Central memory CD4-positive, alpha-beta T cell (primary cell): Measurements from ENCODE around the gene STAG1.
"Not testable (repeated sequence)": the region's sequence is repeated elsewhere in the genome, so short reads cannot be mapped to it uniquely, and the experiment has no call there.

ENCODE experiments used
- DNase-seq: peaks from one replicate; pipeline ENCODE4 v3.0.0; 2022

Gene STAG1

GRCh38 chr3:136577791-136578190, 174.4 kb downstream of the STAG1 start:
- no peak for DNase-seq

- no peak for DNase-seq
These were observed 175.7 kb downstream of the STAG1 start for GRCh38 chr3:136576279-136577009.

GRCh38 chr3:136567599-136568188, 184.5 kb downstream of the STAG1 start:
- DNase-seq = no peak

- not testable (repeated sequence) for DNase-seq
These were observed 187.2 kb downstream of the STAG1 start for GRCh38 chr3:136564962-136565361.

GRCh38 chr3:136562026-136562425, 190.2 kb downstream of the STAG1 start:
- DNase-seq = no peak

- DNase-seq = no peak
These were observed 192.3 kb downstream of the STAG1 start for GRCh38 chr3:136559896-136560295.

GRCh38 chr3:136549461-136549860, 202.7 kb downstream of the STAG1 start:
- DNase-seq = not testable (repeated sequence)

GRCh38 chr3:136547293-136547692, 204.9 kb downstream of the STAG1 start:
- DNase-seq = no peak

GRCh38 chr3:136546720-136547119, 205.5 kb downstream of the STAG1 start:
- no peak for DNase-seq

- DNase-seq = no peak
These were observed 206.4 kb downstream of the STAG1 start for GRCh38 chr3:136545664-136546268.

- DNase-seq = no peak
These were observed 207.6 kb downstream of the STAG1 start for GRCh38 chr3:136544532-136544931.

GRCh38 chr3:136543385-136543784, 208.8 kb downstream of the STAG1 start:
- no peak for DNase-seq

- DNase-seq = no peak
These were observed 216.3 kb downstream of the STAG1 start for GRCh38 chr3:136535906-136536305.

GRCh38 chr3:136532766-136533165, 219.4 kb downstream of the STAG1 start:
- DNase-seq = no peak

- DNase-seq = no peak
These were observed 234.1 kb downstream of the STAG1 start for GRCh38 chr3:136518102-136518501.

GRCh38 chr3:136516656-136517055, 235.5 kb downstream of the STAG1 start:
- DNase-seq = no peak

GRCh38 chr3:136516095-136516494, 236.1 kb downstream of the STAG1 start:
- DNase-seq = no peak

- not testable (repeated sequence) for DNase-seq
These were observed 237.6 kb downstream of the STAG1 start for GRCh38 chr3:136514533-136514932.

GRCh38 chr3:136513367-136513766, 238.8 kb downstream of the STAG1 start:
- DNase-seq = no peak

GRCh38 chr3:136512381-136512780, 239.8 kb downstream of the STAG1 start:
- DNase-seq = no peak

- no peak for DNase-seq
These were observed 246.5 kb downstream of the STAG1 start for GRCh38 chr3:136505676-136506075.

- no peak for DNase-seq
These were observed 249.1 kb downstream of the STAG1 start for GRCh38 chr3:136503056-136503455.

GRCh38 chr3:136498919-136499447, 253.2 kb downstream of the STAG1 start:
- DNase-seq = no peak

- DNase-seq = no peak
These were observed 257.0 kb downstream of the STAG1 start for GRCh38 chr3:136495213-136495612.
